Measurements from ENCODE around the gene CHD3. TPM values are rescaled to one million over a fixed set of nuclear protein-coding genes. Genes with fewer than 3 reads are reported as not detected.

CHD3 gene
- total and polyA plus RNA-seq, 2 of the 13 experiments (the other 11 are each of a cell fraction or from before 2014, with no cell fraction given) = 2.7 to 3.7 TPM

- TF ChIP-seq BCLAF1 (IDR thresholded peaks at IDR 0.05) (no peak), KLF16 (CRISPR knock-in tag; IDR thresholded peaks at IDR 0.05) (0 out of 4 replicates have a peak, but pooled peaks of 1 of the 2 experiments have one; percentile 9), KAT8 (CRISPR knock-in tag; IDR thresholded peaks at IDR 0.05) (0 out of 2 replicates have a peak, but pooled peaks have one; percentile 43), CERS6 (CRISPR knock-in tag; IDR thresholded peaks at IDR 0.05) (no peak), BHLHE40 (IDR thresholded peaks at IDR 0.05; ENCODE audit: low read length) (no peak), ARNT (IDR thresholded peaks at IDR 0.05) (no peak), ZNF121 (CRISPR knock-in tag; IDR thresholded peaks at IDR 0.05) (no peak), ZNF18 (CRISPR knock-in tag; IDR thresholded peaks at IDR 0.05; ENCODE audit: insufficient replicate concordance) (peak; percentile 33), E2F5 (CRISPR knock-in tag; conservative IDR thresholded peaks at IDR 0.05) (no peak), ARID5B (CRISPR knock-in tag; IDR thresholded peaks at IDR 0.05) (no peak), TBP (CRISPR knock-in tag; IDR thresholded peaks at IDR 0.05) (no peak), FOXA1 (IDR thresholded peaks at IDR 0.05) (no peak), FOXA1 (CRISPR knock-in tag; IDR thresholded peaks at IDR 0.05) (no peak; the same call in 1 of the 2 replicates), CREBL2 (CRISPR knock-in tag; IDR thresholded peaks at IDR 0.05; ENCODE audit: borderline replicate concordance) (no peak; the same call in 1 of the 2 replicates), HOXD1 (CRISPR knock-in tag; IDR thresholded peaks at IDR 0.05) (no peak), TRIM22 (IDR thresholded peaks at IDR 0.05) (no peak)
Observed at GRCh38 chr17:7843536-7844291, 44.9 kb upstream of the CHD3 start (continued).
